Natural killer cell treated with Interleukin-12 subunit alpha and Interleukin-12 subunit beta and Interleukin-15 and Interleukin-18, amount 100 ng/mL, for 72 hours (primary cell): ENCODE measurements around the gene KCND3. TPM values are rescaled to one million over a fixed set of nuclear protein-coding genes. Genes with fewer than 3 reads are reported as not detected.
A peak's percentile ranks its signal among the peaks of the same experiment; 100 is the strongest.

ENCODE experiments used
- ATAC-seq, 2 donors: fragments of 150-1000 bp; cut with Tn5 transposase in 1 of 2; sonication (Bioruptor Pico), chemical (Tn5 transposase) in 1 of 2; 2 replicates each; pipeline ENCODE4 v1.10.0; 2021
- DNase-seq: peaks from one replicate; pipeline ENCODE4 v3.0.0; 2022; ENCODE audit warnings: low spot score
- H3K27ac Mint-ChIP-seq, 2 donors: 1 replicate in 1 of 2; 2 replicates in 1 of 2; pipeline ENCODE4 v1.8.0; 2022; ENCODE audit warnings: mixed read lengths in 2 of 2, mild to moderate bottlenecking in 1 of 2, moderate library complexity in 1 of 2
- H3K27me3 Mint-ChIP-seq, 2 donors: 1 replicate in 1 of 2; 2 replicates in 1 of 2; pipeline ENCODE4 v1.8.0; 2022; ENCODE audit warnings: mixed read lengths in 2 of 2
- H3K36me3 Mint-ChIP-seq: one replicate; pipeline ENCODE4 v1.8.0; 2022; ENCODE audit warnings: mixed read lengths
- H3K4me1 Mint-ChIP-seq, 2 donors: 1 replicate in 1 of 2; 2 replicates in 1 of 2; pipeline ENCODE4 v1.8.0; 2022; ENCODE audit warnings: low read depth in 2 of 2, mixed read lengths in 2 of 2, mild to moderate bottlenecking in 1 of 2
- H3K4me3 Mint-ChIP-seq: one replicate; pipeline ENCODE4 v1.8.0; 2022; ENCODE audit warnings: mixed read lengths
- H3K9me3 Mint-ChIP-seq: 2 replicates; pipeline ENCODE4 v1.8.0; 2022; ENCODE audit warnings: mixed read lengths
- total RNA-seq, 2 donors: library from RNA; stranded (reverse); gene quantifications; one replicate each; pipeline ENCODE4 v1.2.3, GENCODE V29; 2022

Gene KCND3
- total RNA-seq, 2 donors from 2014 or later = not detected

DNA sequence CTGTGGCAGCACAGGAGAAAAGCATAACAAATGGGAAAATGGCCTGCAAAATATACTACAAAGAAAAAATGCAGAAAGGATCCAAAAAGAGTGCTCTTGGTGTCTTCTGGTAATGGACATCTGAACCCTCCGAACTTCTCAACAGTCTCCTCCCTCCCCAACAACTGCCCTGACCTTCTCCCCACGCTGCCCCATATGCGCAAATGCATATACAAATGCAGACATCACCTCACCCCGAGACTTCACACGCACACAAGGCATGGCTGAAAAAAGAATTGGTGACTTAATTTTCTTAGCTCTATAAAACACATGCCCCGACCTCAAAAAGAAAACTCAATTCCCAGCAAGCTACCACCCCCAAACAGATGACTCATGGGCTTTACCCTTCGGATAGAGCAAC is 8.4 kb downstream of the KCND3 start:
- ATAC-seq = no peak
- Mint-ChIP-seq H3K36me3 (no peaks in the 10 kb centered on the region), H3K4me1 (no peaks in the 10 kb centered on the region), H3K9me3 (no peaks in the 10 kb centered on the region), H3K27me3 (peaks cover 27 to 46% of the 10 kb centered on the region in 2 donors), H3K27ac (no peak overlapping the region), H3K4me3 (no peak overlapping the region)
- DNase-seq = no peak

DNA sequence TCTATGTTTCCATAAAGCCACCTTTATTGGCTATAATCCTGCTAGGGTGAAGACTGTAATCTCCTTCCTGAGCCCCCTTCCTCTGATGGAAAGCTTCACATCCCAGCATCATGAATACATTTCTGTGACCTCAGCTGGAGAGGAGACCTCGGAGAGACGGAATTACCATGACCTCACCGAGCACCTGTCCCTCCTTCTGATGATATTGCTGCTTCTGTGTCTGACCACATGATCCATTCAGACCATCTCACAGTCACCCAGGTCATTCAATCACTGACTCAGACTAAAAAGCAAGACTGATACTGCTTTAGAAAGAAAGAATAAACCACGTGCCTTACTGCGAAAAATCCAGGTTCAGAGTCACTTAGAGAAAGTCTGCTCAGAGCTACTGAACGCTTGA is 8.8 kb downstream of the KCND3 start:
- H3K4me1 Mint-ChIP-seq = no peaks in the 10 kb centered on the region
- no peak for ATAC-seq
- H3K4me3 Mint-ChIP-seq = no peak overlapping the region
- H3K27me3 Mint-ChIP-seq = peaks cover 27 to 48% of the 10 kb centered on the region in 2 donors
- no peaks in the 10 kb centered on the region for H3K36me3 Mint-ChIP-seq
- H3K27ac Mint-ChIP-seq = no peak overlapping the region
- no peaks in the 10 kb centered on the region for H3K9me3 Mint-ChIP-seq
- DNase-seq = no peak

GRCh38 chr1:111978695-111979094 is 10.8 kb downstream of the KCND3 start:
- H3K9me3 Mint-ChIP-seq = no peaks in the 10 kb centered on the region

GRCh38 chr1:111977378-111977777 is 12.1 kb downstream of the KCND3 start:
- H3K36me3 Mint-ChIP-seq = no peaks in the 10 kb centered on the region
- DNase-seq (no peak), ATAC-seq (no peak)
- peaks cover 30 to 53% of the 10 kb centered on the region in 2 donors for H3K27me3 Mint-ChIP-seq
- no peak overlapping the region for H3K4me3 Mint-ChIP-seq
- no peak overlapping the region for H3K27ac Mint-ChIP-seq
- H3K4me1 Mint-ChIP-seq = no peaks in the 10 kb centered on the region
- H3K9me3 Mint-ChIP-seq = no peaks in the 10 kb centered on the region

More at GRCh38 chr1:111978695-111979094, 10.8 kb downstream of the KCND3 start:
- no peak for ATAC-seq
- Mint-ChIP-seq H3K36me3 (no peaks in the 10 kb centered on the region), H3K4me1 (no peaks in the 10 kb centered on the region), H3K27ac (no peak overlapping the region), H3K27me3 (peaks cover 25 to 43% of the 10 kb centered on the region in 2 donors), H3K4me3 (no peak overlapping the region)
- no peak for DNase-seq

- H3K27ac Mint-ChIP-seq = no peak overlapping the region
- no peaks in the 10 kb centered on the region for H3K4me1 Mint-ChIP-seq
- H3K27me3 Mint-ChIP-seq = peaks cover 31 to 56% of the 10 kb centered on the region in 2 donors
- no peaks in the 10 kb centered on the region for H3K36me3 Mint-ChIP-seq
- H3K4me3 Mint-ChIP-seq = no peak overlapping the region
- no peak for ATAC-seq
- H3K9me3 Mint-ChIP-seq = no peaks in the 10 kb centered on the region
- no peak for DNase-seq
Observed at GRCh38 chr1:111976842-111977241, 12.6 kb downstream of the KCND3 start.

- H3K4me3 Mint-ChIP-seq = no peak overlapping the region
- H3K36me3 Mint-ChIP-seq = no peaks in the 10 kb centered on the region
- H3K9me3 Mint-ChIP-seq = no peaks in the 10 kb centered on the region
- peaks cover 36 to 61% of the 10 kb centered on the region in 2 donors for H3K27me3 Mint-ChIP-seq
- ATAC-seq (no peak), DNase-seq (no peak)
- no peaks in the 10 kb centered on the region for H3K4me1 Mint-ChIP-seq
- no peak overlapping the region for H3K27ac Mint-ChIP-seq
Observed at GRCh38 chr1:111976332-111976731, 13.1 kb downstream of the KCND3 start.

DNA sequence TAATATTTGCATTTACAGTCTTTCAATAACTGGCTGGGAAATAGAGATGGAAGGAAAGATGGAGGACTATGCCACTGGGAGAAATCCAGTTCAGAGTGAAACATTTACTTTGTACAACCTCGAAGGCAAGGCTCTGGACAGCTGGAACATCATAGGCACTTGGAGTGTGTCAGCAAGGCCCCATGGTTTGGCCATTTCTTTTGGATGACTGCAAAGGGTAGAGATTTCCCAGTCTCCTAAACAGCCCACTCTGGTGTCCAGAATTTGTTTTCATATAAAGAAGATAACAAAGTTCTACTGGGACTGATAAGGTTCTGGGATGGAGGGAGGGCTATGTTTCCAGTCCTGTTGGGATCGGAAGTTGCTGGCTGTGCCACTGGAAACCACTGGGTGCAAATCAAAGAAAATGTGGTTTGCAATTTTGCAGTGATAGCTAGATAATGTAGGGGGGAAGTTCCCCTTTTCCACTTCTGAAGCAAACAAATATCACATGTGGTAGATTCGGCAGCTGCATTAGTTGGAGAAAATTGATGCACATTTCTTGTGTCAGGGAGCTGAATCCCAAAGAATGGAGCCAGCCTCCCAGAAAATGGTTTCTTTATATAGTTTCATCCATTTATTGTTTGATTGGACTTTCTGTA is 16.2 kb downstream of the KCND3 start:
- H3K27me3 Mint-ChIP-seq = peaks cover 46 to 71% of the 10 kb centered on the region in 2 donors
- DNase-seq (no peak), ATAC-seq (no peak)
- H3K36me3 Mint-ChIP-seq = no peaks in the 10 kb centered on the region
- H3K4me1 Mint-ChIP-seq = no peaks in the 10 kb centered on the region
- no peak overlapping the region for H3K27ac Mint-ChIP-seq
- H3K9me3 Mint-ChIP-seq = no peaks in the 10 kb centered on the region
- no peak overlapping the region for H3K4me3 Mint-ChIP-seq

GRCh38 chr1:111971396-111971795 is 18.1 kb downstream of the KCND3 start:
- Mint-ChIP-seq H3K27ac (no peak overlapping the region), H3K36me3 (no peaks in the 10 kb centered on the region), H3K4me3 (no peak overlapping the region), H3K27me3 (peaks cover 47 to 54% of the 10 kb centered on the region in 2 donors), H3K9me3 (no peaks in the 10 kb centered on the region), H3K4me1 (no peaks in the 10 kb centered on the region)
- DNase-seq = no peak
- ATAC-seq = no peak

DNA sequence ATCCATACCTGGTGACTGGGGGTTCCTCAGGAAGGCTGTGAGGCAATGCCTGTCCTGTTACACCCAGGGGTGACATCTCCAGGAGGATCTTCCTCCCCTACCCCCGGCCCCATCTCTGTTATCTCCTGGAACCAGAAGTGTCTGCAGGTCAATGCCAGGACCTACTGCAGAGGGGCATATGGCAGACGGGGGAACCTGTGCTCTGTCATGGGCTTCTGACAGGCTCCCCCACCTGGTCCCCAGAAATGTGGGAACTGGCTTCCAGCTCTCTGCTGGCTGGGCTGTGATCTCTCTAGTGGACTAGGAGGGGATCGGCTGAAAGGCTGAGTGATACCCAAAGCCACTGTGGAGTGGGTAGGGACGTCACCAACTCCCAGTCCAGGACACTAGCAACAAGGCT is 21.0 kb downstream of the KCND3 start:
- no peak for DNase-seq
- no peaks in the 10 kb centered on the region for H3K36me3 Mint-ChIP-seq
- H3K27ac Mint-ChIP-seq = no peak overlapping the region
- no peak overlapping the region for H3K4me3 Mint-ChIP-seq
- ATAC-seq = no peak
- H3K9me3 Mint-ChIP-seq = no peaks in the 10 kb centered on the region
- peaks cover 48 to 58% of the 10 kb centered on the region in 2 donors for H3K27me3 Mint-ChIP-seq
- H3K4me1 Mint-ChIP-seq = no peaks in the 10 kb centered on the region

DNA sequence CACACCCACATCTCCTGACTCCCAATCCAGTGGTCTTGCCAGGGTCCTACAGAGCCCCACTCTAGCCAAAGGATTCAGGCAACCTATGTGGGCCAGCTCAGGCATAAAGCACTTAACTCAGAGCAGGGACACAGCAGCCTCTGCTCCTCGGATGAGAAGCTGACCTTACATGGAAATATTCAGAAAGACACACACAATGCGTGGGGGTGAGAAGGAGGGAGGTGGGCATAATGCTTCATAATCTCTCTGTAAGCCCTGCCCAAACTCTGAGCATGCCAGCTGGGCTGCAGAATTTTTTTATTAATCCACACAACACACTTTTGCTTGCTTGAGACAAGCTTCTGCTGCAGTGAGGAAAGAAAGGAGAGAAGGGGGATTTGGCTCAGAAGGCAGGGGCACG is 21.6 kb downstream of the KCND3 start:
- DNase-seq = no peak
- no peak overlapping the region for H3K27ac Mint-ChIP-seq

GRCh38 chr1:111967067-111967690 is 22.3 kb downstream of the KCND3 start:
- Mint-ChIP-seq H3K27me3 (peaks cover 44 to 56% of the 10 kb centered on the region in 2 donors), H3K36me3 (no peaks in the 10 kb centered on the region), H3K9me3 (no peaks in the 10 kb centered on the region), H3K4me3 (no peak overlapping the region), H3K4me1 (no peaks in the 10 kb centered on the region), H3K27ac (no peak overlapping the region)
- no peak for DNase-seq
- no peak for ATAC-seq

More for the DNA sequence above, 21.6 kb downstream of the KCND3 start:
- peak in 1 of 2 donors; percentile 41 for ATAC-seq
- no peaks in the 10 kb centered on the region for H3K9me3 Mint-ChIP-seq
- no peak overlapping the region for H3K4me3 Mint-ChIP-seq
- H3K4me1 Mint-ChIP-seq = no peaks in the 10 kb centered on the region
- H3K36me3 Mint-ChIP-seq = no peaks in the 10 kb centered on the region
- peaks cover 45 to 59% of the 10 kb centered on the region in 2 donors for H3K27me3 Mint-ChIP-seq

GRCh38 chr1:111965781-111966443 is 23.6 kb downstream of the KCND3 start:
- DNase-seq (no peak), ATAC-seq (no peak)
- no peak overlapping the region for H3K27ac Mint-ChIP-seq
- no peaks in the 10 kb centered on the region for H3K4me1 Mint-ChIP-seq
- no peak overlapping the region for H3K4me3 Mint-ChIP-seq
- H3K27me3 Mint-ChIP-seq = peaks cover 42 to 47% of the 10 kb centered on the region in 2 donors
- H3K36me3 Mint-ChIP-seq = no peaks in the 10 kb centered on the region
- no peaks in the 10 kb centered on the region for H3K9me3 Mint-ChIP-seq

DNA sequence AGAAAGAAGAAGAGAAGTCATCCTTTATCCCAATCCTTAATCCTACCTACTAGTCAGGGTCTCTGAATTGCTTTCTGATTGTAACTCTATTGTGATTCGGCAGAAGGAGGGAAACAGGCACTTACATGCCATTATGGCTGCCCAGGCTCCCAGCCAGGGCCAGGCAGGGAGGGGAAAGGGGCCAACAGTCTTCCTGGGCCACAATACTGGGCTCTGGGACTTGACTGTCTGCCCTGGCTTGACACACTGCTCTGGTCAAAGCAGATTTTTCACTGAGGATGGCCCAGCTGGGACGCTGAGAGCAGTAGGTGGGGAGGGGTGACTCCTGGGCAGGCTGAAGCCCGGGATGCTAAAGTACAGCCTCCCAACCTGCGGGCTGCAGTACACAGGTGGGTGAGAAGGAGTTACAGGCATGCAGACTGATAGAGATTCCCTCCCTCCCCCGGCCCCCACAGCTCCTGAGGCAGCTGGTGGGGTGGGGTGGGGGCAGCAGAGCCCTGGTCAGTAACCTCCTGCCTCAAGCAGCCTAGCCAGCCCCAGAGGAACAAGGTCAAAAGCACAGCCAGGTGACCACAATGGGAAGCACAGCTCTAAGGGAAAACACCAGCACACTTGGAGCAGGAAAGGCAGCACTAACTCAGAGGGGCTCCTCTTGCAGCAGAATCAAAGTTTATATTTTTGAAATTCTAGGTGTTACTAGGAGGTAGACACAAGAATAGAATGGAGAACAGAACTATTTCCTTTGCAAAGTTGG is 25.3 kb downstream of the KCND3 start:
- no peak for ATAC-seq
- no peak for DNase-seq
- H3K9me3 Mint-ChIP-seq = no peaks in the 10 kb centered on the region
- peaks cover 39 to 42% of the 10 kb centered on the region in 2 donors for H3K27me3 Mint-ChIP-seq
- H3K36me3 Mint-ChIP-seq = no peaks in the 10 kb centered on the region
- H3K4me1 Mint-ChIP-seq = no peaks in the 10 kb centered on the region
- no peak overlapping the region for H3K27ac Mint-ChIP-seq
- H3K4me3 Mint-ChIP-seq = no peak overlapping the region
